K562 (cell line): ENCODE data around the gene NR1H2. TPM values are rescaled to one million over a fixed set of nuclear protein-coding genes. Genes with fewer than 3 reads are reported as not detected.

Source experiments
- ATF7 ChIP-seq: fragments of 450-650 bp; IDR thresholded peaks from 2 replicates; pipeline ENCODE4 v1.7.1; 2014; ENCODE audit warnings: mild to moderate bottlenecking, moderate library complexity
- FOXP1 ChIP-seq: sonication (generic); formaldehyde crosslinking; IDR thresholded peaks from 2 replicates; pipeline ENCODE4 v1.8.0; 2022; ENCODE audit warnings: mild to moderate bottlenecking, missing genetic modification reagents
- LEF1 ChIP-seq: fragments of 450-650 bp; IDR thresholded peaks from 2 replicates; pipeline ENCODE4 v1.6.1; 2016; ENCODE audit warnings: mild to moderate bottlenecking
- POLR2AphosphoS2 ChIP-seq: IDR thresholded peaks from 2 replicates; pipeline ENCODE4 v1.6.1; 2012; ENCODE audit warnings: low read length, improper control_type of control experiment
- SMARCA4 ChIP-seq: fragments of 450-650 bp; IDR thresholded peaks from 2 replicates; pipeline ENCODE4 v1.6.1; 2016
- ZBTB1 ChIP-seq: sonication (generic); formaldehyde crosslinking; IDR thresholded peaks from 2 replicates; pipeline ENCODE4 v1.8.1; 2023; ENCODE audit warnings: missing genetic modification reagents, low read depth, mild to moderate bottlenecking, borderline replicate concordance
- ZNF224 ChIP-seq: sonication (generic); formaldehyde crosslinking; IDR thresholded peaks from 2 replicates; pipeline ENCODE4 v1.8.0; 2022; ENCODE audit warnings: mild to moderate bottlenecking, missing genetic modification reagents
- ZNF324 ChIP-seq: fragments of 250-450 bp; sonication (Bioruptor Pico); IDR thresholded peaks from 2 replicates; pipeline ENCODE4 v1.4.0; 2020; ENCODE audit warnings: mild to moderate bottlenecking
- ZNF77 ChIP-seq: fragments of 250-450 bp; sonication (Bioruptor Pico); IDR thresholded peaks from 2 replicates; pipeline ENCODE4 v1.5.0; 2020
- polyA plus RNA-seq, 8 experiments: library from polyadenylated mRNA; depleted of rRNA in 4 of 8; stranded (reverse) in 5 of 8; unstranded in 3 of 8; fragments of >200 nt; fragmentation: Nextera tagmentation in 2 of 8; fragmentation: Illumina TruSeq in 1 of 8; extraction: Ambion mirVana in 2 of 8; extraction: Trizol in 1 of 8; gene quantifications; 2 replicates each; pipeline versions ENCODE4 v1.2.1 to v1.2.3, GENCODE V29; 2011 to 2014; ENCODE audit warnings: inconsistent platforms in 1 of 8, missing spikeins in 1 of 8
- total RNA-seq, 7 experiments: library from RNA; depleted of rRNA in 6 of 7; stranded (reverse); fragments of >200 nt in 6 of 7; fragmentation: Illumina TruSeq in 2 of 7; extraction: Trizol in 2 of 7; gene quantifications; 2 replicates each; pipeline versions ENCODE4 v1.2.1 to v1.2.3, GENCODE V29; 2011 to 2021; ENCODE audit warnings: low replicate concordance in 1 of 7
- TF ChIP-seq, protein P1 (sequence below), 3 experiments: fragments of 200-800 bp in 1 of 3; sonication (Bioruptor generic) in 1 of 3; sonication (generic) in 1 of 3; formaldehyde crosslinking in 1 of 3; IDR thresholded peaks; 2 replicates each; pipeline versions ENCODE4 v1.6.1 to v1.8.0; 2016 to 2022; ENCODE audit warnings: mild to moderate bottlenecking in 2 of 3, missing compliant biosample characterization in 2 of 3, missing genetic modification characterization in 2 of 3, missing genetic modification reagents in 1 of 3
- TF ChIP-seq, protein P2 (sequence below): fragments of 450-650 bp; formaldehyde crosslinking; IDR thresholded peaks from 2 replicates; pipeline ENCODE4 v1.4.0; 2020; ENCODE audit warnings: mild to moderate bottlenecking, moderate library complexity
- TF ChIP-seq, protein P3 (sequence below): sonication (generic); formaldehyde crosslinking; IDR thresholded peaks from 2 replicates; pipeline ENCODE4 v1.9.0; 2022; ENCODE audit warnings: mild to moderate bottlenecking, missing genetic modification reagents
- TF ChIP-seq, protein P4 (sequence below): sonication (generic); formaldehyde crosslinking; IDR thresholded peaks from 2 replicates; pipeline ENCODE4 v1.8.0; 2022; ENCODE audit warnings: mild to moderate bottlenecking, missing genetic modification reagents
- TF ChIP-seq, protein P5 (sequence below): fragments of 450-650 bp; formaldehyde crosslinking; IDR thresholded peaks from 2 replicates; pipeline ENCODE4 v1.4.0; 2022; ENCODE audit warnings: mild to moderate bottlenecking, moderate library complexity
- TF ChIP-seq, protein P6 (sequence below): sonication (generic); formaldehyde crosslinking; IDR thresholded peaks from 2 replicates; pipeline ENCODE4 v1.8.0; 2022; ENCODE audit warnings: mild to moderate bottlenecking, missing genetic modification reagents
- TF ChIP-seq, protein P7 (sequence below): sonication (generic); formaldehyde crosslinking; IDR thresholded peaks from 2 replicates; pipeline ENCODE4 v1.8.0; 2022; ENCODE audit warnings: missing genetic modification reagents, mild to moderate bottlenecking, borderline replicate concordance

The NR1H2 gene
- total and polyA plus RNA-seq, 9 of the 15 experiments (the other 6 are each of a cell fraction or from before 2014, with no cell fraction given): 0.11 to 73.8 (median 24.0) TPM

DNA sequence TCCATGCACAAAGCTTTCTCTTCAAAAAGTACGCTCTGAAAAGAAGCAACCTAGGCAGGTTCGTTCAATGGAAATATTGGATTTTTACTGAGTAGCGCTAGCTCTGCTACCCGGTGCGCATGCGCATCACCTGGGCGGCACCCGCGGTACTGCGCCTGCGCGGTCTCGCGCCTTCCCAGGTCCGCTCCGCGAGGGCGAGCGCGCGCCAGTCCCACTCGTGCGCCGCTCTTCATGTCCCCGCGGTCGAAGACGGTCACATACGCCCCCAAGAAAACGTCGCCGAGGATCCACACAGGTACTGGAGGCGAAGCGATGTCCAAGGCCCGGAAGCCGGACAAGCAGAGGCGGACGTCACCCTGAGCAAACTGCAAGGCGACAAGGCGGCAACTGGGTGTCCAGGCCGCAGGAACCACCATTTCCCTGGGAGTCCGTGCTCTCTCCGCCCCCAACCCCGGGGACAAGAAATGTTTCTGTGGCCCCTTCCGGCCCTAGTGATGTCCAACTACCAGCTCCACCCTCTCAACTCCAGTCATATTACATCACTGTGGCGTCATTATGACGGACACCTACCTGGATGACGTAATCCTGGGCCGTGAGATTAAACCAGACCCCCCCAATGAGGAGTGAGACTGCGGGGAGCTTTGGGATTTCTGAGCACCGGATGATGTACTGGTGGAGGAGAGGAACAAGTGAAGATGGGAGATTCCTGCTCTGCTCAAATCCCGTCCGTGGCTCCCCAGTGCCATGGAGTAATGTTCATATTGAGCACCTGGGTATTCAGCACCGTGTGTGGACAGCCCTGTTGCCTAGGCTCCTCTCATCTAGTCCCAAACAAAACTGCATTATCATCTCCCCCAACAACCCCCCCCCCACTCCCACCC lies 42.3 kb upstream of the NR1H2 start (continued):
- TF ChIP-seq, protein P1, sequence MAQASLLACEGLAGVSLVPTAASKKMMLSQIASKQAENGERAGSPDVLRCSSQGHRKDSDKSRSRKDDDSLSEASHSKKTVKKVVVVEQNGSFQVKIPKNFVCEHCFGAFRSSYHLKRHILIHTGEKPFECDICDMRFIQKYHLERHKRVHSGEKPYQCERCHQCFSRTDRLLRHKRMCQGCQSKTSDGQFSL (CRISPR knock-in tag; IDR thresholded peaks at IDR 0.05): peak; percentile 79; the same call in 1 of the 2 replicates
- TF ChIP-seq, protein P1 (tag; IDR thresholded peaks at IDR 0.05): no peak
- TF ChIP-seq POLR2AphosphoS2 (peak; percentile 88; the same call in 1 of the 2 replicates), ZBTB1 (CRISPR knock-in tag) (peak; percentile 80), LEF1 (no peak), ZNF224 (CRISPR knock-in tag) (peak; percentile 48; the same call in 1 of the 2 replicates), SMARCA4 (peak; percentile 9; the same call in 1 of the 2 replicates), ATF7 (peak; percentile 98), ZNF77 (CRISPR knock-in tag) (no peak), ZNF324 (CRISPR knock-in tag) (no peak), FOXP1 (CRISPR knock-in tag) (peak; percentile 69; the same call in 1 of the 2 replicates)
- TF ChIP-seq, protein P2, sequence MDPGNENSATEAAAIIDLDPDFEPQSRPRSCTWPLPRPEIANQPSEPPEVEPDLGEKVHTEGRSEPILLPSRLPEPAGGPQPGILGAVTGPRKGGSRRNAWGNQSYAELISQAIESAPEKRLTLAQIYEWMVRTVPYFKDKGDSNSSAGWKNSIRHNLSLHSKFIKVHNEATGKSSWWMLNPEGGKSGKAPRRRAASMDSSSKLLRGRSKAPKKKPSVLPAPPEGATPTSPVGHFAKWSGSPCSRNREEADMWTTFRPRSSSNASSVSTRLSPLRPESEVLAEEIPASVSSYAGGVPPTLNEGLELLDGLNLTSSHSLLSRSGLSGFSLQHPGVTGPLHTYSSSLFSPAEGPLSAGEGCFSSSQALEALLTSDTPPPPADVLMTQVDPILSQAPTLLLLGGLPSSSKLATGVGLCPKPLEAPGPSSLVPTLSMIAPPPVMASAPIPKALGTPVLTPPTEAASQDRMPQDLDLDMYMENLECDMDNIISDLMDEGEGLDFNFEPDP: no peak
- TF ChIP-seq, protein P3, sequence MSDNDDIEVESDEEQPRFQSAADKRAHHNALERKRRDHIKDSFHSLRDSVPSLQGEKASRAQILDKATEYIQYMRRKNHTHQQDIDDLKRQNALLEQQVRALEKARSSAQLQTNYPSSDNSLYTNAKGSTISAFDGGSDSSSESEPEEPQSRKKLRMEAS (CRISPR knock-in tag): peak; percentile 97
- TF ChIP-seq, protein P4, sequence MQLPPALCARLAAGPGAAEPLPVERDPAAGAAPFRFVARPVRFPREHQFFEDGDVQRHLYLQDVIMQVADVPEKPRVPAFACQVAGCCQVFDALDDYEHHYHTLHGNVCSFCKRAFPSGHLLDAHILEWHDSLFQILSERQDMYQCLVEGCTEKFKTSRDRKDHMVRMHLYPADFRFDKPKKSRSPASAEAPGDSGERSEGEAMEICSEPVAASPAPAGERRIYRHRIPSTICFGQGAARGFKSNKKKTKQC (CRISPR knock-in tag): peak; percentile 94
- TF ChIP-seq, protein P5, sequence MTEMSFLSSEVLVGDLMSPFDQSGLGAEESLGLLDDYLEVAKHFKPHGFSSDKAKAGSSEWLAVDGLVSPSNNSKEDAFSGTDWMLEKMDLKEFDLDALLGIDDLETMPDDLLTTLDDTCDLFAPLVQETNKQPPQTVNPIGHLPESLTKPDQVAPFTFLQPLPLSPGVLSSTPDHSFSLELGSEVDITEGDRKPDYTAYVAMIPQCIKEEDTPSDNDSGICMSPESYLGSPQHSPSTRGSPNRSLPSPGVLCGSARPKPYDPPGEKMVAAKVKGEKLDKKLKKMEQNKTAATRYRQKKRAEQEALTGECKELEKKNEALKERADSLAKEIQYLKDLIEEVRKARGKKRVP (CRISPR knock-in tag): peak; percentile 69
- TF ChIP-seq, protein P6, sequence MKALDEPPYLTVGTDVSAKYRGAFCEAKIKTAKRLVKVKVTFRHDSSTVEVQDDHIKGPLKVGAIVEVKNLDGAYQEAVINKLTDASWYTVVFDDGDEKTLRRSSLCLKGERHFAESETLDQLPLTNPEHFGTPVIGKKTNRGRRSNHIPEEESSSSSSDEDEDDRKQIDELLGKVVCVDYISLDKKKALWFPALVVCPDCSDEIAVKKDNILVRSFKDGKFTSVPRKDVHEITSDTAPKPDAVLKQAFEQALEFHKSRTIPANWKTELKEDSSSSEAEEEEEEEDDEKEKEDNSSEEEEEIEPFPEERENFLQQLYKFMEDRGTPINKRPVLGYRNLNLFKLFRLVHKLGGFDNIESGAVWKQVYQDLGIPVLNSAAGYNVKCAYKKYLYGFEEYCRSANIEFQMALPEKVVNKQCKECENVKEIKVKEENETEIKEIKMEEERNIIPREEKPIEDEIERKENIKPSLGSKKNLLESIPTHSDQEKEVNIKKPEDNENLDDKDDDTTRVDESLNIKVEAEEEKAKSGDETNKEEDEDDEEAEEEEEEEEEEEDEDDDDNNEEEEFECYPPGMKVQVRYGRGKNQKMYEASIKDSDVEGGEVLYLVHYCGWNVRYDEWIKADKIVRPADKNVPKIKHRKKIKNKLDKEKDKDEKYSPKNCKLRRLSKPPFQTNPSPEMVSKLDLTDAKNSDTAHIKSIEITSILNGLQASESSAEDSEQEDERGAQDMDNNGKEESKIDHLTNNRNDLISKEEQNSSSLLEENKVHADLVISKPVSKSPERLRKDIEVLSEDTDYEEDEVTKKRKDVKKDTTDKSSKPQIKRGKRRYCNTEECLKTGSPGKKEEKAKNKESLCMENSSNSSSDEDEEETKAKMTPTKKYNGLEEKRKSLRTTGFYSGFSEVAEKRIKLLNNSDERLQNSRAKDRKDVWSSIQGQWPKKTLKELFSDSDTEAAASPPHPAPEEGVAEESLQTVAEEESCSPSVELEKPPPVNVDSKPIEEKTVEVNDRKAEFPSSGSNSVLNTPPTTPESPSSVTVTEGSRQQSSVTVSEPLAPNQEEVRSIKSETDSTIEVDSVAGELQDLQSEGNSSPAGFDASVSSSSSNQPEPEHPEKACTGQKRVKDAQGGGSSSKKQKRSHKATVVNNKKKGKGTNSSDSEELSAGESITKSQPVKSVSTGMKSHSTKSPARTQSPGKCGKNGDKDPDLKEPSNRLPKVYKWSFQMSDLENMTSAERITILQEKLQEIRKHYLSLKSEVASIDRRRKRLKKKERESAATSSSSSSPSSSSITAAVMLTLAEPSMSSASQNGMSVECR (CRISPR knock-in tag): peak; percentile 74; the same call in 1 of the 2 replicates
- TF ChIP-seq, protein P7, sequence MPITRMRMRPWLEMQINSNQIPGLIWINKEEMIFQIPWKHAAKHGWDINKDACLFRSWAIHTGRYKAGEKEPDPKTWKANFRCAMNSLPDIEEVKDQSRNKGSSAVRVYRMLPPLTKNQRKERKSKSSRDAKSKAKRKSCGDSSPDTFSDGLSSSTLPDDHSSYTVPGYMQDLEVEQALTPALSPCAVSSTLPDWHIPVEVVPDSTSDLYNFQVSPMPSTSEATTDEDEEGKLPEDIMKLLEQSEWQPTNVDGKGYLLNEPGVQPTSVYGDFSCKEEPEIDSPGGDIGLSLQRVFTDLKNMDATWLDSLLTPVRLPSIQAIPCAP (CRISPR knock-in tag): 0 out of 2 replicates have a peak, but pooled peaks have one; percentile 67
